Measurements from ENCODE around the gene UBE2C. TPM values are rescaled to one million over a fixed set of nuclear protein-coding genes. Genes with fewer than 3 reads are reported as not detected.

UBE2C gene
- total and polyA plus RNA-seq, 2 donors from 2014 or later = 2.0 to 2.4 TPM

DNA sequence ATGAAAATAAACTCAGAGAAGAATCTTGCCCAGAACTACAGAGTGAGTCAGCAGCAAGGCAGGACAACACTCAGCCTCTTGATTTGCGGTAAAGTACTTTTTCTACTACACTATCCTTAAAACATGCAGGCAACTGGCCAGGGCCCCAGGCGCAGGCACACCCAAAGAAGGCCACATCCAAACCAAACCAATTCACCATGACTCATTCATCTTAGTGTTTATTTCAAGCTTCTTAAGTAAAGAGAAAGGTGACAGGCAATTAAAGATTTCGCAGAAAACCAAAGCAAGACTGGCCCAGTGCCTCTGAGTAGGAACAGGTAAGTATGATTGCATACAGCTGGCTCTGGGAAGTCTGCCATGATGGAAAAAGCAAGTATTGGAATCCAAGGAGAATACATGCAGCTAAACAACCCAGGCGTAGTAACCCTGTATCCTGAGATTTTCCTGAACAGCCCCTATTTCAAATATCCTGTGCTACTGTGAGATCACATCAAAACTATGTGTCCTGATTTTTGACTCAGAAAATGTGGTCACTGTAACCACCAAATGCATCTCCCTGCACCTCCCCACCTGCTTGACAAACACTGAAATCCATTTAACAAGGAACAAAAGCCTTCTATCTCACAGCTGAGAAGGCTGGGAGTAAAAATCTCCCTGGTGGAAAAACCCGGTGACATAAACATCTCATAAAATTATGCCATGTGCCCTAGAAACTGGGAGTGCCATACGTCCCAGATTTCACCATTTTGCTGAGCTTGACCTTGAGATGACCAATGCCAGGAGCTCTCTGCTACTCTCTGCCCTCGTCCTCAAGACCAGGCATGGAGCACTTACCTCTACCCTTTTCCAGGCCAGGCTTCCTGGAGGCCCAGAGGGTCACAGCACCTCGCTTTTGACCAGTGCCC, 33.2 kb upstream of the UBE2C start:
- peak overlapping the region; percentile 65 to 81 for H3K27ac ChIP-seq (ENCODE audit: low read depth in 2 of 2, low read length in 2 of 2)
- no peaks in the 10 kb centered on the region for H3K36me3 ChIP-seq (ENCODE audit: control insufficient read depth in 2 of 3, insufficient read depth in 3 of 3, low read length in 3 of 3)
- intact Hi-C loops (cut with DNase I) = loop anchor here (10.0 kb wide), 1 partner anchor 464 kb away; no protein-coding TSS in a partner anchor
- H3K4me3 ChIP-seq (ENCODE audit: low read length in 3 of 3) = no peak overlapping the region
- FAIRE-seq = no peak
- DNase-seq = peak in 3 of 5 donors; percentile 5 to 95 (median 59)
- peaks cover 0 to 3% (median 0%) of the 10 kb centered on the region in 3 donors for H3K4me1 ChIP-seq (ENCODE audit: control insufficient read depth in 2 of 3, insufficient read depth in 2 of 3, low read depth in 1 of 3, low read length in 3 of 3)
- no peak overlapping the region for H3K9ac ChIP-seq (ENCODE audit: low read length in 3 of 3)
- TF ChIP-seq, protein P1, sequence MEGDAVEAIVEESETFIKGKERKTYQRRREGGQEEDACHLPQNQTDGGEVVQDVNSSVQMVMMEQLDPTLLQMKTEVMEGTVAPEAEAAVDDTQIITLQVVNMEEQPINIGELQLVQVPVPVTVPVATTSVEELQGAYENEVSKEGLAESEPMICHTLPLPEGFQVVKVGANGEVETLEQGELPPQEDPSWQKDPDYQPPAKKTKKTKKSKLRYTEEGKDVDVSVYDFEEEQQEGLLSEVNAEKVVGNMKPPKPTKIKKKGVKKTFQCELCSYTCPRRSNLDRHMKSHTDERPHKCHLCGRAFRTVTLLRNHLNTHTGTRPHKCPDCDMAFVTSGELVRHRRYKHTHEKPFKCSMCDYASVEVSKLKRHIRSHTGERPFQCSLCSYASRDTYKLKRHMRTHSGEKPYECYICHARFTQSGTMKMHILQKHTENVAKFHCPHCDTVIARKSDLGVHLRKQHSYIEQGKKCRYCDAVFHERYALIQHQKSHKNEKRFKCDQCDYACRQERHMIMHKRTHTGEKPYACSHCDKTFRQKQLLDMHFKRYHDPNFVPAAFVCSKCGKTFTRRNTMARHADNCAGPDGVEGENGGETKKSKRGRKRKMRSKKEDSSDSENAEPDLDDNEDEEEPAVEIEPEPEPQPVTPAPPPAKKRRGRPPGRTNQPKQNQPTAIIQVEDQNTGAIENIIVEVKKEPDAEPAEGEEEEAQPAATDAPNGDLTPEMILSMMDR (IDR thresholded peaks at IDR 0.05; ENCODE audit: borderline replicate concordance, extremely low read depth, insufficient read depth) = no peak
- no peaks in the 10 kb centered on the region for H3K27me3 ChIP-seq (ENCODE audit: control insufficient read depth, insufficient read depth, low read length)
- no peaks in the 10 kb centered on the region for H3K9me3 ChIP-seq (ENCODE audit: control insufficient read depth in 2 of 3, insufficient read depth in 1 of 3, low read length in 3 of 3)

DNA sequence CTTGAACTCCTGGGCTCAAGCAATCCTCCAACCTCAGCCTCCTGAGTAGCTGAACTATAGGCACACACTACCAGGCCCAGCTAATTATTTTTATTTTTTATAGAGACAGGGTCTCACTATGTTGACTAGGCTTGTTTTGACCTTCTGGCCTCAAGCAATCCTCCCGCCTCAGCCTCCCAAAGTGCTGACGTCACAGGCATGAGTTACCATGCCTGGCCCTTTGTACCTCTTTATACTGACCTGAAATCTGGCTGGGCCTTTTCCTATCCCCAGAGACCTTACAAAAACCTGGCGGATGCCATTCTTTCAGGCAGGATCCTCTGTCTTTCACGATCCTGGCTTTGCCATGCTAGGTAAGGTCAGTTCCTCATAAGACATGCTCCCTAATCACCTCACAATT, 32.3 kb upstream of the UBE2C start:
- Histone ChIP-seq H3K9ac (ENCODE audit: low read length in 3 of 3) (no peak overlapping the region), H3K27ac (ENCODE audit: low read depth in 2 of 2, low read length in 2 of 2) (no peak overlapping the region), H3K4me3 (ENCODE audit: low read length in 3 of 3) (no peak overlapping the region), H3K9me3 (ENCODE audit: control insufficient read depth in 2 of 3, insufficient read depth in 1 of 3, low read length in 3 of 3) (no peaks in the 10 kb centered on the region), H3K27me3 (ENCODE audit: control insufficient read depth, insufficient read depth, low read length) (no peaks in the 10 kb centered on the region), H3K4me1 (ENCODE audit: control insufficient read depth in 2 of 3, insufficient read depth in 2 of 3, low read depth in 1 of 3, low read length in 3 of 3) (peaks cover 0 to 3% (median 0%) of the 10 kb centered on the region in 3 donors), H3K36me3 (ENCODE audit: control insufficient read depth in 2 of 3, insufficient read depth in 3 of 3, low read length in 3 of 3) (no peaks in the 10 kb centered on the region)
- TF ChIP-seq, protein P1 (IDR thresholded peaks at IDR 0.05; ENCODE audit: borderline replicate concordance, extremely low read depth, insufficient read depth) = no peak
- DNase-seq = no peak
- no peak for FAIRE-seq
- intact Hi-C loops (cut with DNase I) = no loop called here

DNA sequence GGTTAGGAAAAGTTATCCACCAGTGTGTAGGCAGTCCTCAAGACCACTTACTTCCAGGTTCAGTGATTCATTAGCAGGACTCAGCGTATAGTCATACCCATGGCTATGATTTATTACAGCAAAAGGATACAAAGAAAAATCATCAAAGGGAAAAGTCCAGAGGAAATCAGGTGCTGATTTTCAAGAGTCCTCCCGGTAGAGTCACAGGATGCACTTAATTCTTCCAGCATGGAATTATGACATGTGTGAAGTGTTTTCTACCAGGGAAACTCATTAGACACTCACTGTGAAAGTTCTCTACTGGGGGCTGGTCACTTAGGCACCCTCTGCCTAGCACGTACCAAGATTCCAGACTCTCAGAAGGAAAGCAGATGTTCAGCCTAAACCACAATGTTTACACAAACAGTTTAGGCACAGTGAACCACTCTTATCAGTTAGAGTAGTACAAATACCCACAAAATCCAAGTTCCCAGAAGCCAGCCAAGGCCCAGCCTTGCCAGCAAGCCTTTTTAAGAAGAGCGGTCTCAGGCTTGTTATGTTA, 31.0 kb upstream of the UBE2C start:
- no peak for DNase-seq
- no peaks in the 10 kb centered on the region for H3K9me3 ChIP-seq (ENCODE audit: control insufficient read depth in 2 of 3, insufficient read depth in 1 of 3, low read length in 3 of 3)
- no peak overlapping the region for H3K27ac ChIP-seq (ENCODE audit: low read depth in 2 of 2, low read length in 2 of 2)
- H3K9ac ChIP-seq (ENCODE audit: low read length in 3 of 3) = no peak overlapping the region
- no peak overlapping the region for H3K4me3 ChIP-seq (ENCODE audit: low read length in 3 of 3)
- TF ChIP-seq, protein P1 (IDR thresholded peaks at IDR 0.05; ENCODE audit: borderline replicate concordance, extremely low read depth, insufficient read depth) = no peak
- no peak for FAIRE-seq
- H3K36me3 ChIP-seq (ENCODE audit: control insufficient read depth in 2 of 3, insufficient read depth in 3 of 3, low read length in 3 of 3) = no peaks in the 10 kb centered on the region
- intact Hi-C loops (cut with DNase I) = no loop called here
- peaks cover 0 to 3% (median 0%) of the 10 kb centered on the region in 3 donors for H3K4me1 ChIP-seq (ENCODE audit: control insufficient read depth in 2 of 3, insufficient read depth in 2 of 3, low read depth in 1 of 3, low read length in 3 of 3)
- H3K27me3 ChIP-seq (ENCODE audit: control insufficient read depth, insufficient read depth, low read length) = no peaks in the 10 kb centered on the region
